ENCODE data around the gene SCUBE3. TPM values are rescaled to one million over a fixed set of nuclear protein-coding genes. Genes with fewer than 3 reads are reported as not detected.

SCUBE3 gene
- total and polyA plus RNA-seq, 2 of the 8 experiments (the other 6 are each of a cell fraction or from before 2014, with no cell fraction given) = 0.80 to 1.0 TPM

- TF ChIP-seq E2F6 (IDR thresholded peaks at IDR 0.05) = peak; percentile 18; the same call in 1 of the 2 replicates
- TF ChIP-seq CREB1 (IDR thresholded peaks at IDR 0.05) = no peak
- TF ChIP-seq RAD21 (IDR thresholded peaks at IDR 0.05 in 1 of 2, conservative IDR thresholded peaks at IDR 0.05 in 1 of 2; ENCODE audit: low read depth in 2 of 2, low read length in 2 of 2) = no peak
- TF ChIP-seq ASH2L (IDR thresholded peaks at IDR 0.05; ENCODE audit: low read length) = peak; percentile 44
- TF ChIP-seq BCL11A (IDR thresholded peaks at IDR 0.05; ENCODE audit: low read depth in 2 of 2, low read length in 2 of 2) = no peak
- TF ChIP-seq EZH2 (IDR thresholded peaks at IDR 0.05; ENCODE audit: low read depth, low read length, severe bottlenecking) = no peak
- no peak for TF ChIP-seq CBX5 (IDR thresholded peaks at IDR 0.05; ENCODE audit: low read depth, low read length)
- TF ChIP-seq SUZ12 (IDR thresholded peaks at IDR 0.05; ENCODE audit: low read length) = no peak; the same call in 1 of the 2 replicates
- TF ChIP-seq SIN3A (conservative IDR thresholded peaks at IDR 0.05 in 1 of 2, IDR thresholded peaks at IDR 0.05 in 1 of 2; ENCODE audit: low read depth in 1 of 2, low read length in 2 of 2) = peak in 1 of 2 experiments; percentile 58; a peak in 2 of 4 replicates
- no peak for TF ChIP-seq HDAC6 (IDR thresholded peaks at IDR 0.05; ENCODE audit: low read depth, low read length)
- TF ChIP-seq CEBPB (IDR thresholded peaks at IDR 0.05; ENCODE audit: low read depth, low read length) = no peak
- TF ChIP-seq POLR2A (IDR thresholded peaks at IDR 0.05; ENCODE audit: control extremely low read depth in 1 of 2, low read depth in 2 of 2, low read length in 2 of 2) = no peak
- no peak for TF ChIP-seq FOSL1 (IDR thresholded peaks at IDR 0.05; ENCODE audit: insufficient read depth, low read depth, low read length)
- peak; percentile 36 for TF ChIP-seq MAX (IDR thresholded peaks at IDR 0.05)
- no peak for TF ChIP-seq SP2 (IDR thresholded peaks at IDR 0.05; ENCODE audit: low read length)
- no peak for TF ChIP-seq JUN (IDR thresholded peaks at IDR 0.05; ENCODE audit: low read depth, low read length)
- no peak for TF ChIP-seq HDAC2 (IDR thresholded peaks at IDR 0.05; ENCODE audit: borderline replicate concordance in 1 of 2, low read depth in 2 of 2, low read length in 2 of 2)
- TF ChIP-seq EGR1 (IDR thresholded peaks at IDR 0.05; ENCODE audit: borderline replicate concordance, low read depth, low read length) = 0 out of 2 replicates have a peak, but pooled peaks have one; percentile 12
- TF ChIP-seq PHF8 (conservative IDR thresholded peaks at IDR 0.05; ENCODE audit: low read depth, low read length) = peak; percentile 41; the same call in 1 of the 2 replicates
- no peak for TF ChIP-seq TEAD4 (IDR thresholded peaks at IDR 0.05; ENCODE audit: low read depth, low read length)
- TF ChIP-seq GABPA (IDR thresholded peaks at IDR 0.05; ENCODE audit: borderline replicate concordance, insufficient read depth, low read length) = 0 out of 2 replicates have a peak, but pooled peaks have one; percentile 30
- TF ChIP-seq SIX5 (IDR thresholded peaks at IDR 0.05; ENCODE audit: low read depth, low read length) = no peak
Measured at GRCh38 chr6:35213824-35214756, at the start of gene SCUBE3 (continued).

All from H1 (cell line).